OCI-LY1 (cell line): ENCODE measurements around the gene PSMD14.

Source experiments
- CTCF ChIP-seq: fragments of 200-600 bp; sonication (generic), shearing (Covaris generic); IDR thresholded peaks from 2 replicates; pipeline ENCODE4 v1.5.1; 2017; ENCODE audit warnings: mild to moderate bottlenecking, antibody characterized with exemption, low read length, moderate library complexity, mixed read lengths
- EZH2 ChIP-seq: fragments of 200-600 bp; sonication (generic), shearing (Covaris generic); IDR thresholded peaks from 2 replicates; pipeline ENCODE4 v1.8.0; 2017; ENCODE audit warnings: borderline replicate concordance, mixed run types, mild to moderate bottlenecking, antibody characterized with exemption, low read length, moderate library complexity, mixed read lengths

- TF ChIP-seq CTCF = no peak
- TF ChIP-seq EZH2 = no peak
Measured at GRCh38 chr2:161438598-161438997, 130.4 kb downstream of the PSMD14 start.
